Suprapubic skin (tissue), 4 donors: Measurements from ENCODE around the gene ART1. TPM values are rescaled to one million over a fixed set of nuclear protein-coding genes. Genes with fewer than 3 reads are reported as not detected.
"Not testable (repeated sequence)": the region's sequence is repeated elsewhere in the genome, so short reads cannot be mapped to it uniquely, and the experiment has no call there.

ENCODE experiments used
- DNase-seq, 2 donors: peaks; one replicate each; pipeline ENCODE4 v3.0.0-alpha.2; 2019; ENCODE audit warnings: low spot score in 2 of 2
- H3K27ac ChIP-seq: fragments of 200-600 bp; sonication (generic); one replicate; pipeline ENCODE4 v1.5.1; 2019
- H3K27me3 ChIP-seq: fragments of 200-600 bp; sonication (generic); one replicate; pipeline ENCODE4 v1.5.1; 2019
- H3K36me3 ChIP-seq: fragments of 200-600 bp; sonication (generic); one replicate; pipeline ENCODE4 v1.5.1; 2019
- H3K4me1 ChIP-seq: fragments of 200-600 bp; sonication (generic); one replicate; pipeline ENCODE4 v1.5.1; 2019
- H3K4me3 ChIP-seq: fragments of 200-600 bp; sonication (generic); one replicate; pipeline ENCODE4 v1.5.1; 2019; ENCODE audit warnings: mild to moderate bottlenecking
- H3K9me3 ChIP-seq: fragments of 200-600 bp; sonication (generic); one replicate; pipeline ENCODE4 v1.5.1; 2019
- EP300 ChIP-seq: sonication (generic); formaldehyde crosslinking; IDR thresholded peaks from one replicate; pipeline ENCODE4 v1.6.1; 2017; ENCODE audit warnings: antibody characterized with exemption
- POLR2A ChIP-seq, 2 donors: fragments of 450-650 bp; IDR thresholded peaks; one replicate each; pipeline ENCODE4 v1.6.1; 2017; ENCODE audit warnings: antibody characterized with exemption in 2 of 2, mild to moderate bottlenecking in 2 of 2, moderate library complexity in 2 of 2
- POLR2AphosphoS5 ChIP-seq, 3 donors: sonication (generic); formaldehyde crosslinking; IDR thresholded peaks; one replicate each; pipeline ENCODE4 v1.6.1; 2017; ENCODE audit warnings: antibody characterized with exemption in 3 of 3
- whole genome bisulfite sequencing: methylation state at CpG from one replicate; pipeline ENCODE4 v1.1.5; 2018; 5-methylcytosine and 5-hydroxymethylcytosine counted together
- total RNA-seq, 4 donors: library from RNA; depleted of rRNA; stranded (reverse); fragments of >200 nt; gene quantifications; one replicate each; pipeline ENCODE4 v1.1.0, GENCODE V29; 2016
- TF ChIP-seq, protein P1 (sequence below), 2 donors: fragments of 200-600 bp in 1 of 2; fragments of 450-650 bp in 1 of 2; sonication (generic) in 1 of 2; IDR thresholded peaks; one replicate each; pipeline ENCODE4 v1.5.1; 2016 to 2019; ENCODE audit warnings: antibody characterized with exemption in 2 of 2, mild to moderate bottlenecking in 1 of 2, moderate library complexity in 1 of 2

Gene ART1
- total RNA-seq, 4 donors from 2014 or later: not detected

DNA sequence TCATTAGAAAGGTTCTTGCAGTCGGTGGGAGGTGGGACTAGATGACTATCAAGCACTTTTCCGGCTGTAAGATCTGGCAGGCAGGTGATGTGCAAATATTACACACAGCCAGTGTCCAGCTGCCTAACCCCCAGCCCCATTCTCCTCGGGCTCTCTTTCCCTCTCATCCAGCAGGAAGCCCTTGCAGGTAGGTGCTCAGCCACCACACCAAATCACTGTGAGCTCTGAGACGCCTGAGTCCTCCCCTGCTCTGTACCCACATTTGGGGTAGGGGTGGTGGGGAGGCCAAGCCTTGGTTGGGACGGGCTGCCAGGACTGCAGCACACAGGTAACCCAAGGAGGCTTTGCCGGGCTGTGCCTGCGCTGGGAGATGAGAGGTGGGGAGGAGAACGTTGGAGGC is 3.7 kb upstream of the ART1 start:
- TF ChIP-seq EP300 (no peak), POLR2AphosphoS5 (IDR thresholded peaks at IDR 0.05) (no peak), POLR2A (IDR thresholded peaks at IDR 0.05) (no peak)
- TF ChIP-seq, protein P1, sequence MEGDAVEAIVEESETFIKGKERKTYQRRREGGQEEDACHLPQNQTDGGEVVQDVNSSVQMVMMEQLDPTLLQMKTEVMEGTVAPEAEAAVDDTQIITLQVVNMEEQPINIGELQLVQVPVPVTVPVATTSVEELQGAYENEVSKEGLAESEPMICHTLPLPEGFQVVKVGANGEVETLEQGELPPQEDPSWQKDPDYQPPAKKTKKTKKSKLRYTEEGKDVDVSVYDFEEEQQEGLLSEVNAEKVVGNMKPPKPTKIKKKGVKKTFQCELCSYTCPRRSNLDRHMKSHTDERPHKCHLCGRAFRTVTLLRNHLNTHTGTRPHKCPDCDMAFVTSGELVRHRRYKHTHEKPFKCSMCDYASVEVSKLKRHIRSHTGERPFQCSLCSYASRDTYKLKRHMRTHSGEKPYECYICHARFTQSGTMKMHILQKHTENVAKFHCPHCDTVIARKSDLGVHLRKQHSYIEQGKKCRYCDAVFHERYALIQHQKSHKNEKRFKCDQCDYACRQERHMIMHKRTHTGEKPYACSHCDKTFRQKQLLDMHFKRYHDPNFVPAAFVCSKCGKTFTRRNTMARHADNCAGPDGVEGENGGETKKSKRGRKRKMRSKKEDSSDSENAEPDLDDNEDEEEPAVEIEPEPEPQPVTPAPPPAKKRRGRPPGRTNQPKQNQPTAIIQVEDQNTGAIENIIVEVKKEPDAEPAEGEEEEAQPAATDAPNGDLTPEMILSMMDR (IDR thresholded peaks at IDR 0.05): no peak
- H3K4me3 ChIP-seq: no peak overlapping the region
- no peaks in the 10 kb centered on the region for H3K27me3 ChIP-seq
- H3K36me3 ChIP-seq: no peaks in the 10 kb centered on the region
- WGBS: 57% methylated on average over 7 of the region's 8 CpGs
- no peak for DNase-seq
- no peak overlapping the region for H3K27ac ChIP-seq
- H3K4me1 ChIP-seq: peaks cover 16% of the 10 kb centered on the region
- no peaks in the 10 kb centered on the region for H3K9me3 ChIP-seq

DNA sequence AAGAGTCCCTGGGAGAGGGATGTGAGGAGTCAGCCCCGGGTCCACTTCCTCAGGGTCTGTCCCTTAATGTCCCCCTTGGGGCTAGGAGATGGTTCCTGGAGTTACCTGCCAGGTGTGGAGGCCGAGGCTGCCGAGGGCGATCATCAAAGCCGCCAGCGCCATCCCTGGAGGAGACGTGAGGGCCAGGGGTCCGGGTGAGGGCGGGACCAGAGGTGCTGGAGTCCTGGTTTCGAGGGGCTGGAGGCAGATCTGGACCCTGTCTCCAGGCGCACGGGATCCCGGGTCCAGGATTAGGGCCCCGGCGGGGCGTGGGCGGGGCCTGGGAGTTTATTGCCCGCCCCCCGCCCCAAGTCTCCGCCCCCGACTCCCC is 3.2 kb upstream of the ART1 start, which contains the start of gene ART5:
Gene ART5 (minus strand): TSS at position 292 of the 370 bp plus-strand sequence. CDS start 130 bp downstream, at position 162.
- DNase-seq: no peak
- H3K36me3 ChIP-seq: no peaks in the 10 kb centered on the region
- H3K4me3 ChIP-seq: peak within 1 kb of the TSS; percentile 62
- no peaks in the 10 kb centered on the region for H3K27me3 ChIP-seq
- peak within 1 kb of the TSS; percentile 68 for H3K27ac ChIP-seq
- H3K9me3 ChIP-seq: no peaks in the 10 kb centered on the region
- peaks cover 16% of the 10 kb centered on the region for H3K4me1 ChIP-seq
- TF ChIP-seq EP300 (no peak), POLR2A (IDR thresholded peaks at IDR 0.05) (no peak), POLR2AphosphoS5 (IDR thresholded peaks at IDR 0.05) (no peak)
- TF ChIP-seq, protein P1 (IDR thresholded peaks at IDR 0.05): no peak
- 22% methylated on average over 1 of the region's 21 CpGs for WGBS

GRCh38 chr11:3642071-3642951 is 2.6 kb upstream of the ART1 start:
- peak in 1 of 2 donors; percentile 85 for DNase-seq
- Histone ChIP-seq H3K27ac (peak overlapping the region; percentile 68), H3K4me1 (peaks cover 16% of the 10 kb centered on the region), H3K27me3 (no peaks in the 10 kb centered on the region), H3K9me3 (no peaks in the 10 kb centered on the region), H3K36me3 (no peaks in the 10 kb centered on the region), H3K4me3 (peak overlapping the region; percentile 62)
- TF ChIP-seq POLR2AphosphoS5 (IDR thresholded peaks at IDR 0.05) (no peak), POLR2A (IDR thresholded peaks at IDR 0.05) (no peak), EP300 (no peak)
- TF ChIP-seq, protein P1 (IDR thresholded peaks at IDR 0.05): no peak
- 0% methylated on average over 18 of the region's 55 CpGs for WGBS

GRCh38 chr11:3643102-3643546 is 1.8 kb upstream of the ART1 start:
- DNase-seq, H3K27me3 ChIP-seq, H3K27ac ChIP-seq, H3K9me3 ChIP-seq, H3K36me3 ChIP-seq: not testable (repeated sequence)
- peak overlapping the region; percentile 62 for H3K4me3 ChIP-seq
- H3K4me1 ChIP-seq: peaks cover 16% of the 10 kb centered on the region
- WGBS: 37% methylated on average over 9 of the region's 11 CpGs

DNA sequence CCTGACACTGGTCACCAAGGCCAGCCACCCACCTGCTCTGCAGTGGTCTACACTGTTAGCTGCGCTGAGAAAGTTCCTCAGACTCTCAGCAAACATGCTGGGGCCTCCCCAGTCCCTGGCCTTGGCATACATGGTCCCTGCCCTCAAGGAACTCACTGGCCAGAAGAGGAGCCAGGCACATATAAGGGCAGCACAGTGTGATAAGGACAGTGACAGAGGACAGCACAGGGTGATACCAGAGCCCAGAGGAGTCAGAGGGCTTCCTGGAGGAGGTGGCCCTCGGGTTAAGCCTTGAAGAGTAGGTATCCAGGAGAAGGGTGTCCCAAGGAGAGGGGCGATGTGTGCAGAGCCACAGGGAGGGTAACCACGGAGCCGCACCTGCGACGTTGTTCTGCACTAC is 624 bp downstream of the ART1 start:
- 89% methylated on average over 7 of the region's 7 CpGs for WGBS
- DNase-seq: no peak
- Histone ChIP-seq H3K27me3 (no peaks in the 10 kb centered on the region), H3K4me3 (no peak overlapping the region), H3K36me3 (no peaks in the 10 kb centered on the region), H3K9me3 (no peaks in the 10 kb centered on the region), H3K4me1 (peaks cover 16% of the 10 kb centered on the region), H3K27ac (no peak overlapping the region)
- TF ChIP-seq POLR2AphosphoS5 (IDR thresholded peaks at IDR 0.05): no peak
- TF ChIP-seq POLR2A (IDR thresholded peaks at IDR 0.05): no peak
- TF ChIP-seq, protein P1 (IDR thresholded peaks at IDR 0.05): no peak
- TF ChIP-seq EP300: no peak

GRCh38 chr11:3648843-3649242 is 3.9 kb downstream of the ART1 start:
- not testable (repeated sequence) for DNase-seq, H3K36me3 ChIP-seq, H3K4me3 ChIP-seq, H3K27ac ChIP-seq, H3K4me1 ChIP-seq, H3K27me3 ChIP-seq, H3K9me3 ChIP-seq
- 90% methylated on average over 13 of the region's 13 CpGs for whole genome bisulfite sequencing

DNA sequence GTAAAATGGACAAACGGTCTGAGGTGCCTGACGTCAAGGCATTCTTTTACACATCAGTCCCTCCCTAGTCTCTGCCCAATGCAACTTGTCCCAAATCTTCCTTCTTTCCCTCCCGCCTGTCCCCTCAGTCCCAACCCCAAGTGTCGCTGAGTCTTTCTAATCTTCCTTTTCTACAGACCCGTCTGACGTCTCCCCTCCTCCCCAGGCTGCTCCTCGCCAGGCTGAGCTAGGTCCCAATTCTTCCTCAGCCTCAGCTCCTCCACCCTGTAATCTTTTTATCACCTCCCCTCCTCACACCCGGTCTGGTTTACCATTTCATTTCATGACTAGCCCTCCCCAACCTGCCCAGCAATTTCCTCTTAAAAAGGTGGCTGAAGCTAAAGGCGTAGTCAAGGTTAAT is 4.4 kb downstream of the ART1 start:
- 52% methylated on average over 9 of the region's 9 CpGs for WGBS
- DNase-seq: not testable (repeated sequence)

DNA sequence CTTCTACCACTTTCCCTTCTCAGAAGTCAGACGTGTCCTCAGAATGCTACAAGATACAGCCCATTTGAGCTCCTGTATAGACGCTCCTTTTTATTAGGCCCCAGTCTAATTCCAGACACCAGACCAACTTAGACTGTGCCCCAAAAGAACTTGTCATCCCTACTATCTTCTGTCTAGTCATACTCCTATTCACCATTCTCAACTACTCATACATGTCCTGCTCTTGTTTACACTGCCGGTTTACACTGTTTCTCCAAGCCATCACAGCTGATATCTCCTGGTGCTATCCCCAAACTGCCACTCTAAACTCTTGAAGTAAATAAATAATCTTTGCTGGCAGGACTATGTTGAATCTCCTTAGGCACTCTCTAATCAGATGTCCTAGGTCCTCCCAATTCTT is 7.6 kb downstream of the ART1 start:
- 89% methylated on average over 3 of the region's 3 CpGs for WGBS

More for the DNA sequence above, 4.4 kb downstream of the ART1 start:
- not testable (repeated sequence) for H3K4me1 ChIP-seq, H3K27me3 ChIP-seq, H3K4me3 ChIP-seq, H3K9me3 ChIP-seq, H3K36me3 ChIP-seq, H3K27ac ChIP-seq

More for the DNA sequence above, 7.6 kb downstream of the ART1 start:
- H3K9me3 ChIP-seq, H3K4me1 ChIP-seq, H3K4me3 ChIP-seq, H3K27me3 ChIP-seq, H3K27ac ChIP-seq, H3K36me3 ChIP-seq, DNase-seq: not testable (repeated sequence)
